H1 (cell line): ENCODE results near the gene ZNF407. TPM values are rescaled to one million over a fixed set of nuclear protein-coding genes. Genes with fewer than 3 reads are reported as not detected.

Experiments used
- CTCF ChIA-PET: fragments of 300-600 bp; sonication (Branson Sonifier 250); formaldehyde crosslinking; loops from one replicate; lab custom pipeline; 2021; ENCODE audit not compliant: partially characterized antibody; lab: Charles Lee
- POLR2A ChIA-PET: fragments of 300-600 bp; sonication (Branson Sonifier 250); formaldehyde crosslinking; loops from one replicate; lab custom pipeline; 2021; ENCODE audit warnings: inconsistent platforms; ENCODE audit not compliant: partially characterized antibody; lab: Charles Lee
- DNase-seq, 2 experiments: peaks; one replicate each; pipeline versions ENCODE4 v3.0.0 to v3.0.0-alpha.2; 2010 to 2022; ENCODE audit warnings: low spot score in 2 of 2, low read depth in 1 of 2, mixed read lengths in 1 of 2
- FAIRE-seq: peaks from 2 replicates; lab custom pipeline; 2011; peaks lifted over from hg19 to GRCh38; lab: Jason Lieb, UNC
- H2AFZ ChIP-seq: 2 replicates; pipeline ENCODE4 v1.8.1; 2012; ENCODE audit warnings: low read length, inconsistent platforms
- H2AK5ac ChIP-seq: 2 replicates; pipeline ENCODE4 v1.6.1; 2013; ENCODE audit warnings: low read depth, low read length
- H2BK120ac ChIP-seq: replicated peaks from 2 replicates; pipeline ENCODE3; 2013; ENCODE audit warnings: low read depth, low read length, inconsistent platforms
- H2BK12ac ChIP-seq: 2 replicates; pipeline ENCODE4 v1.6.1; 2013; ENCODE audit warnings: low read depth, low read length
- H2BK15ac ChIP-seq: 2 replicates; pipeline ENCODE4 v1.6.1; 2013; ENCODE audit warnings: low read length
- H2BK20ac ChIP-seq: 2 replicates; pipeline ENCODE4 v1.6.1; 2013; ENCODE audit warnings: low read length
- H2BK5ac ChIP-seq: 2 replicates; pipeline ENCODE4 v1.6.1; 2013; ENCODE audit warnings: low read depth, low read length
- H3K14ac ChIP-seq: 2 replicates; pipeline ENCODE4 v1.6.1; 2013; ENCODE audit warnings: inconsistent platforms; ENCODE audit not compliant: insufficient read length
- H3K18ac ChIP-seq: 2 replicates; pipeline ENCODE4 v1.6.1; 2013; ENCODE audit warnings: low read length; ENCODE audit errors: extremely low read depth
- H3K23ac ChIP-seq: 2 replicates; pipeline ENCODE4 v1.6.1; 2013; ENCODE audit warnings: inconsistent platforms; ENCODE audit not compliant: insufficient read length
- H3K23me2 ChIP-seq: 2 replicates; pipeline ENCODE4 v1.6.1; 2013; ENCODE audit warnings: low read depth, low read length
- H3K27ac ChIP-seq: 2 replicates; pipeline ENCODE4 v1.6.1; 2011; ENCODE audit warnings: low read depth, low read length, inconsistent platforms
- H3K27me3 ChIP-seq, 4 experiments: replicated peaks in 1 of 4; 1 replicate in 1 of 4; 2 replicates in 3 of 4; pipeline versions ENCODE4 v1.6.1 to v1.8.1; 2011 to 2013; ENCODE audit warnings: low read length in 3 of 4, mild to moderate bottlenecking in 3 of 4, inconsistent platforms in 2 of 4, mixed read lengths in 2 of 4, moderate library complexity in 1 of 4; ENCODE audit not compliant: control insufficient read depth in 3 of 4, insufficient read depth in 3 of 4; ENCODE audit errors: extremely low read depth in 1 of 4
- H3K36me3 ChIP-seq, 4 experiments: 2 replicates each; pipeline versions ENCODE4 v1.6.1 to v1.8.1; 2011 to 2013; ENCODE audit warnings: mild to moderate bottlenecking in 4 of 4, low read length in 3 of 4, moderate library complexity in 2 of 4, control low read depth in 1 of 4, inconsistent platforms in 1 of 4; ENCODE audit not compliant: insufficient read depth in 4 of 4, control insufficient read depth in 2 of 4
- H3K4ac ChIP-seq: replicated peaks from 2 replicates; pipeline ENCODE3; 2013; ENCODE audit warnings: low read length, low read depth, mixed read lengths, inconsistent platforms; ENCODE audit not compliant: insufficient read length
- H3K4me1 ChIP-seq, 4 experiments: replicated peaks in 1 of 4; 1 replicate in 1 of 4; 2 replicates in 3 of 4; pipeline versions ENCODE4 v1.6.1 to v1.8.1; 2011 to 2013; ENCODE audit warnings: low read length in 3 of 4, inconsistent platforms in 2 of 4, mixed read lengths in 1 of 4; ENCODE audit not compliant: insufficient read depth in 4 of 4, control insufficient read depth in 3 of 4
- H3K4me2 ChIP-seq, 2 experiments: 2 replicates each; pipeline versions ENCODE4 v1.6.1 to v1.8.1; 2011 to 2013; ENCODE audit warnings: low read depth in 2 of 2, low read length in 2 of 2, control low read depth in 1 of 2, inconsistent platforms in 1 of 2, mild to moderate bottlenecking in 1 of 2; ENCODE audit not compliant: insufficient read depth in 1 of 2
- H3K4me3 ChIP-seq, 4 experiments: fragments of 200-600, 300-600 bp in 1 of 4; sonication (generic), shearing (Covaris generic), sonication (Bioruptor Twin) in 1 of 4; 2 replicates each; pipeline versions ENCODE4 v1.5.1 to v1.8.1; 2011 to 2016; ENCODE audit warnings: low read length in 4 of 4, low read depth in 3 of 4, control low read depth in 2 of 4, inconsistent platforms in 2 of 4, mild to moderate bottlenecking in 2 of 4, mixed read lengths in 1 of 4, moderate library complexity in 1 of 4; ENCODE audit not compliant: insufficient read depth in 2 of 4; ENCODE audit errors: extremely low read depth in 1 of 4
- H3K56ac ChIP-seq: replicated peaks from 2 replicates; pipeline ENCODE3; 2013; ENCODE audit warnings: low read depth, mild to moderate bottlenecking, mixed read lengths, low read length, inconsistent platforms; ENCODE audit not compliant: insufficient read length
- H3K79me1 ChIP-seq: 2 replicates; pipeline ENCODE4 v1.6.1; 2013; ENCODE audit warnings: low read depth, low read length, control low read depth
- H3K79me2 ChIP-seq, 2 experiments: 2 replicates each; pipeline versions ENCODE4 v1.6.1 to v1.8.1; 2012 to 2013; ENCODE audit warnings: low read length in 2 of 2, mild to moderate bottlenecking in 2 of 2, inconsistent platforms in 1 of 2; ENCODE audit not compliant: insufficient read depth in 2 of 2, control insufficient read depth in 1 of 2
- H3K9ac ChIP-seq, 4 experiments: replicated peaks in 1 of 4; 1 replicate in 1 of 4; 2 replicates in 3 of 4; pipeline versions ENCODE4 v1.6.1 to v1.8.1; 2011 to 2013; ENCODE audit warnings: low read depth in 3 of 4, low read length in 3 of 4, control low read depth in 2 of 4, mild to moderate bottlenecking in 2 of 4, moderate library complexity in 2 of 4, inconsistent platforms in 1 of 4; ENCODE audit errors: extremely low read depth in 1 of 4
- H3K9me3 ChIP-seq, 2 experiments: 2 replicates each; pipeline versions ENCODE4 v1.6.1 to v1.8.1; 2012 to 2013; ENCODE audit warnings: mild to moderate bottlenecking in 2 of 2, moderate library complexity in 2 of 2, control low read depth in 1 of 2, inconsistent platforms in 1 of 2, low read depth in 1 of 2, low read length in 1 of 2, mixed read lengths in 1 of 2; ENCODE audit not compliant: insufficient read depth in 2 of 2
- H4K20me1 ChIP-seq, 2 experiments: replicated peaks in 1 of 2; 2 replicates each; pipeline versions ENCODE3 to v1.8.1; 2011 to 2013; ENCODE audit warnings: inconsistent platforms in 2 of 2, low read length in 2 of 2, mild to moderate bottlenecking in 1 of 2; ENCODE audit not compliant: insufficient read depth in 2 of 2, control insufficient read depth in 1 of 2
- H4K5ac ChIP-seq: 2 replicates; pipeline ENCODE4 v1.6.1; 2013; ENCODE audit warnings: low read length, low read depth, mixed read lengths, inconsistent platforms; ENCODE audit not compliant: insufficient read length
- H4K8ac ChIP-seq: 2 replicates; pipeline ENCODE4 v1.8.0; 2013; ENCODE audit warnings: mild to moderate bottlenecking, moderate library complexity, low read length, inconsistent platforms; ENCODE audit not compliant: insufficient read depth; ENCODE audit errors: extremely low read depth
- H4K91ac ChIP-seq: replicated peaks from 2 replicates; pipeline ENCODE3; 2013; ENCODE audit warnings: low read length, mixed read lengths, inconsistent platforms; ENCODE audit not compliant: insufficient read length
- CBX5 ChIP-seq: fragments of 300-800, 300-1000 bp; sonication (generic); IDR thresholded peaks from 2 replicates; pipeline ENCODE4 v1.7.1; 2016; ENCODE audit warnings: antibody characterized with exemption, low read length, low read depth
- CHD2 ChIP-seq: IDR thresholded peaks from 2 replicates; pipeline ENCODE4 v1.6.1; 2012; ENCODE audit warnings: low read length, improper control_type of control experiment
- E2F6 ChIP-seq: IDR thresholded peaks from 2 replicates; pipeline ENCODE4 v1.6.1; 2012; ENCODE audit warnings: inconsistent platforms
- EGR1 ChIP-seq: IDR thresholded peaks from 2 replicates; pipeline ENCODE4 v1.6.1; 2011; ENCODE audit warnings: low read depth, low read length, borderline replicate concordance
- HDAC6 ChIP-seq: IDR thresholded peaks from one replicate; pipeline ENCODE4 v1.7.1; 2012; ENCODE audit warnings: low read depth, mild to moderate bottlenecking, inconsistent platforms, low read length, moderate library complexity
- MAFK ChIP-seq: IDR thresholded peaks from 2 replicates; pipeline ENCODE4 v1.6.1; 2012; ENCODE audit warnings: low read depth, mild to moderate bottlenecking, improper control_type of control experiment, low read length
- MAX ChIP-seq: IDR thresholded peaks from 2 replicates; pipeline ENCODE4 v1.6.1; 2012; ENCODE audit warnings: inconsistent platforms
- RBBP5 ChIP-seq: IDR thresholded peaks from 2 replicates; pipeline ENCODE4 v1.7.1; 2012; ENCODE audit warnings: low read depth, mild to moderate bottlenecking, inconsistent platforms, low read length, moderate library complexity, borderline replicate concordance
- RXRA ChIP-seq: IDR thresholded peaks from 2 replicates; pipeline ENCODE4 v1.6.1; 2011; ENCODE audit warnings: low read depth, mild to moderate bottlenecking, low read length, moderate library complexity; ENCODE audit not compliant: insufficient read depth
- SAP30 ChIP-seq: fragments of 300-600 bp; sonication (generic); IDR thresholded peaks from 2 replicates; pipeline ENCODE4 v1.7.1; 2012; ENCODE audit warnings: low read length, moderate library complexity, mild to moderate bottlenecking, inconsistent platforms; ENCODE audit not compliant: insufficient read depth, insufficient replicate concordance
- SRF ChIP-seq: IDR thresholded peaks from 2 replicates; pipeline ENCODE4 v1.6.1; 2011; ENCODE audit warnings: mild to moderate bottlenecking, low read depth, low read length, moderate library complexity
- USF2 ChIP-seq: IDR thresholded peaks from 2 replicates; pipeline ENCODE4 v1.6.1; 2011; ENCODE audit warnings: low read length, improper control_type of control experiment
- WGBS, 2 experiments: shearing (Covaris generic) in 1 of 2; methylation state at CpG; one replicate each; pipeline versions ENCODE4 v1.1.6 to v1.1.7; 2013 to 2015; ENCODE audit warnings: low lambda C conversion rate in 2 of 2, mixed read lengths in 2 of 2, inconsistent platforms in 1 of 2, low coverage in 1 of 2, missing lambda C conversion rate in 1 of 2; ENCODE audit not compliant: insufficient replicate concordance in 2 of 2, insufficient coverage in 1 of 2, insufficient read length in 1 of 2; ENCODE audit errors: extremely low coverage in 1 of 2, missing lambda C conversion rate in 1 of 2; 5-methylcytosine and 5-hydroxymethylcytosine counted together
- polyA plus RNA-seq, 7 experiments: library from polyadenylated mRNA; depleted of rRNA in 3 of 7; stranded (reverse) in 5 of 7; unstranded in 2 of 7; fragments of >200 nt in 5 of 7; fragments of 200-250 nt in 2 of 7; gene quantifications; 1 replicate in 5 of 7; 2 replicates in 1 of 7; 4 replicates in 1 of 7; pipeline versions ENCODE4 v1.2.1 to v1.2.3, GENCODE V29; 2011 to 2013; ENCODE audit warnings: missing spikeins in 2 of 7, mixed read lengths in 2 of 7
- total RNA-seq: library from RNA; stranded (reverse); fragmentation: NEBNext Ultra II Directional; extraction: Animal tissue kit (Norgen Biotek cat#: 25700); gene quantifications from 2 replicates; pipeline ENCODE4 v1.2.1, GENCODE V29; 2021

ZNF407 gene
- total and polyA plus RNA-seq, 2 of the 8 experiments (the other 6 are each of a cell fraction or from before 2014, with no cell fraction given), result 1.5 to 6.8 TPM

- H4K20me1 ChIP-seq, result no peaks in the 10 kb centered on the region
- no peaks in the 10 kb centered on the region for H3K79me2 ChIP-seq
- H3K36me3 ChIP-seq, result no peaks in the 10 kb centered on the region
- H3K9me3 ChIP-seq, result no peaks in the 10 kb centered on the region
- H4K8ac ChIP-seq, result no peak overlapping the region
- no peak overlapping the region for H3K4me3 ChIP-seq
- no peak overlapping the region for H3K14ac ChIP-seq
- H2BK12ac ChIP-seq, result no peak overlapping the region
- H3K4ac ChIP-seq, result no peak overlapping the region
- no peaks in the 10 kb centered on the region; a peak in 1 of 7 replicates for H3K27me3 ChIP-seq
- no peak overlapping the region for H4K5ac ChIP-seq
- no peak overlapping the region for H2BK120ac ChIP-seq
- no peak overlapping the region for H3K27ac ChIP-seq
- no peak overlapping the region for H2BK15ac ChIP-seq
- ChIA-PET CTCF (interaction anchor here (1.1 to 1.4 kb wide), 2 partner anchors 15 to 33 kb away, joined by 4 to 5 read pairs; no protein-coding TSS in a partner anchor), POLR2A (no interaction called here)
- H4K91ac ChIP-seq, result no peak overlapping the region
- FAIRE-seq (no peak), DNase-seq (no peak)
- no peak overlapping the region for H2BK20ac ChIP-seq
- no peak overlapping the region for H3K9ac ChIP-seq
- 92% methylated on average over 5 of the region's 5 CpGs; no CpG with 5 or more reads in 1 of the 2 experiments for WGBS, 2 experiments
- H3K23ac ChIP-seq, result no peak overlapping the region
- no peak overlapping the region for H2BK5ac ChIP-seq
- H2AFZ ChIP-seq, result no peak overlapping the region
- no peak overlapping the region for H2AK5ac ChIP-seq
- H3K18ac ChIP-seq, result no peak overlapping the region
- H3K4me2 ChIP-seq, result no peak overlapping the region
- no peaks in the 10 kb centered on the region; the same call in 1 of the 2 replicates for H3K79me1 ChIP-seq
- H3K23me2 ChIP-seq, result no peaks in the 10 kb centered on the region
- H3K56ac ChIP-seq, result no peak overlapping the region
- no peaks in the 10 kb centered on the region; a peak in 2 of 7 replicates for H3K4me1 ChIP-seq
- TF ChIP-seq CBX5 (no peak), RXRA (no peak), EGR1 (no peak), E2F6 (no peak), MAX (no peak), CHD2 (no peak), RBBP5 (no peak), MAFK (no peak), USF2 (no peak), SAP30 (no peak), SRF (no peak), HDAC6 (no peak)
Measured at GRCh38 chr18:75008186-75008585, 410.5 kb downstream of the ZNF407 start.
